Tibial nerve (tissue), 4 donors: ENCODE data around the gene MTERF1.

Source experiments
- EP300 ChIP-seq, 2 donors: sonication (generic); formaldehyde crosslinking; IDR thresholded peaks; one replicate each; pipeline ENCODE4 v1.6.1; 2017; ENCODE audit warnings: antibody characterized with exemption in 2 of 2, mild to moderate bottlenecking in 1 of 2
- POLR2A ChIP-seq, 2 donors: fragments of 450-650 bp; IDR thresholded peaks; one replicate each; pipeline ENCODE4 v1.6.1; 2017; ENCODE audit warnings: antibody characterized with exemption in 2 of 2, mild to moderate bottlenecking in 2 of 2, moderate library complexity in 2 of 2
- TF ChIP-seq, protein P1 (sequence below), 5 experiments: fragments of 200-600 bp in 3 of 5; fragments of 450-650 bp in 2 of 5; sonication (generic) in 3 of 5; IDR thresholded peaks; one replicate each; pipeline ENCODE4 v1.5.1; 2016 to 2019; ENCODE audit warnings: antibody characterized with exemption in 5 of 5, mild to moderate bottlenecking in 3 of 5, moderate library complexity in 2 of 5

DNA sequence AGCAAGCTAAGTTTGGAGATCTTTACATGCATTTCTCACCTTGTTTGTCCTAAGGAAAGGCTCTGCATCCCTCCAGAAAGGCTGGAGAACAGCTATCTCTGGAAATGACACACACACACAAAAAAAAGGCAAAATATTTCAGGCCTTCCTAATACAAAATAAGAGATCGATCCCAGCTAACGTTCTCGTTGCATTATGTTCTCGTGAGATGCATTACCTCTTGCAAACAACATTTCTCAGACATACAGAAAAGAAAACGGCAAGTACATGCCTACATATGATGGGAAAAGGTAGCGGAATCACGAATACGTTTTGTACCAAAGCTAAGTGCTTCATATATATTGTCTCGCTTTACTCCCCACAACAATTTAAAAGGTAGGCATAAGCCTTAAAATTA lies 488 bp downstream of the MTERF1 start:
- TF ChIP-seq, protein P1, sequence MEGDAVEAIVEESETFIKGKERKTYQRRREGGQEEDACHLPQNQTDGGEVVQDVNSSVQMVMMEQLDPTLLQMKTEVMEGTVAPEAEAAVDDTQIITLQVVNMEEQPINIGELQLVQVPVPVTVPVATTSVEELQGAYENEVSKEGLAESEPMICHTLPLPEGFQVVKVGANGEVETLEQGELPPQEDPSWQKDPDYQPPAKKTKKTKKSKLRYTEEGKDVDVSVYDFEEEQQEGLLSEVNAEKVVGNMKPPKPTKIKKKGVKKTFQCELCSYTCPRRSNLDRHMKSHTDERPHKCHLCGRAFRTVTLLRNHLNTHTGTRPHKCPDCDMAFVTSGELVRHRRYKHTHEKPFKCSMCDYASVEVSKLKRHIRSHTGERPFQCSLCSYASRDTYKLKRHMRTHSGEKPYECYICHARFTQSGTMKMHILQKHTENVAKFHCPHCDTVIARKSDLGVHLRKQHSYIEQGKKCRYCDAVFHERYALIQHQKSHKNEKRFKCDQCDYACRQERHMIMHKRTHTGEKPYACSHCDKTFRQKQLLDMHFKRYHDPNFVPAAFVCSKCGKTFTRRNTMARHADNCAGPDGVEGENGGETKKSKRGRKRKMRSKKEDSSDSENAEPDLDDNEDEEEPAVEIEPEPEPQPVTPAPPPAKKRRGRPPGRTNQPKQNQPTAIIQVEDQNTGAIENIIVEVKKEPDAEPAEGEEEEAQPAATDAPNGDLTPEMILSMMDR (IDR thresholded peaks at IDR 0.05) = no peak
- TF ChIP-seq EP300 (IDR thresholded peaks at IDR 0.05) = no peak
- no peak for TF ChIP-seq POLR2A (IDR thresholded peaks at IDR 0.05)
